GM10248 (cell line): ENCODE data around the gene TELO2.
"Not testable (repeated sequence)": the region's sequence is repeated elsewhere in the genome, so short reads cannot be mapped to it uniquely, and the experiment has no call there.

Experiments used
- CTCF ChIA-PET: fragments of 300-600 bp; sonication (Branson Sonifier 250); formaldehyde crosslinking; extraction: SDS; loops from one replicate; lab custom pipeline; 2021; ENCODE audit warnings: antibody characterized with exemption; lab: Yijun Ruan, JAX
- POLR2A ChIA-PET: fragments of 350-650 bp; sonication (Branson Sonifier 250); formaldehyde crosslinking; extraction: SDS; loops from one replicate; lab custom pipeline; 2020; ENCODE audit warnings: antibody characterized with exemption; lab: Yijun Ruan, JAX
- DNase-seq: peaks from one replicate; pipeline ENCODE4 v3.0.0; 2012; ENCODE audit errors: extremely low spot score
- CTCF ChIP-seq: IDR thresholded peaks from 2 replicates; pipeline ENCODE4 v1.5.1; 2012; ENCODE audit warnings: mild to moderate bottlenecking, low read depth; ENCODE audit errors: extremely low read depth, missing control alignments, control extremely low read depth

Gene TELO2

GRCh38 chr16:1464196-1464893 is 28.8 kb upstream of the TELO2 start:
- ChIA-PET POLR2A (no interaction called here), CTCF (no interaction called here)
- no peak for TF ChIP-seq CTCF
- no peak for DNase-seq

DNA sequence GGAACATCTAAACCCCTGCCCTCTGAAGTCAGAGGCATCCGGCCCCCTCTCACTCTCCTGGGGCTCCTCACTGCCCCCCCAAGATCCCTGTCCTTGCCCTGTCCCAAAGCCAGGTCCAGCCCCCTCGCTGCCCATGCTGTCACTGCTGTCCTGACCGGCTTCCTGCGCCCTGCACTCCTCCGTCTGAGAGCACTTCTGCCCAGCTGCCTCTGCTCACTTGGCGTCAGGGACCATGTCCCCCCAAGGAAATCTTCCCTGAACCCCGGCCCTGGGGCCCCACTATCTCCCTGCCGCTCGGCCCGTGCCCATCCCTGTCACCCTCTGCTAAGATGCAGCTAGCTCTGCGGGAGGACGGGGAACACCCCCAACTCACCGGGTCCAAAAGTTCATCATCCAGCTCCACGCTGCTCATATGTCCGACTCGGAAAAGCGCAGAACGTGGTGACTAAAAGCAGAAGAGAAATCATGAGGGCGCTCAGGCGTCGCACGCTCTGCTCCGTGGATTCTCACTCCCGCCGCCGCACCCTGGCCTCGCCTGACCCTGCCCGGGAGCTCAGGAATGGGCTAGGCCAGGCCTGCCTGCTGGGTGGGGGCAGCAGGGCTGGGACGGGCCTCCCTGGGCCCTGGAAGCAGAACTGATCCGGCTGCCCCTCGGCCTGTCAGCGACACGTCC is 28.1 kb upstream of the TELO2 start:
- POLR2A ChIA-PET, result no interaction called here
- no peak for TF ChIP-seq CTCF
- DNase-seq, result no peak
- CTCF ChIA-PET, result no interaction called here

DNA sequence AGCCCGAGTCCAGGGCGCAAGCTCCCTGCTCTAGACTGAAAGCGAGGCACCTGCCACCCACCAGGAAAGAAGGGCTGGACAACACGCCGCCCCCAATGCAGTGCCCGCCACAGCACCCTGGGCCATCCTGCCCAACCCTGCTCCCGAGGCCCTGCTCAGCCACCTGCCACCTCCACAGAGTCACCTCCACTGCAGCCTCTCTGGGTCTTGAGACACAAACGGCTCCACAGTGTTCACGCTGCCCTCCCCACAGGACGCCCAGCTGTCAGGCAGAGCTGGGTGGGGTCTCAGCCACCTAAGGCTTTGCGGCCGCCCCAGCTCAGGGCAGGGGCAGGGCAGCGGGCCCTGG is 27.6 kb upstream of the TELO2 start:
- POLR2A ChIA-PET, result no interaction called here
- CTCF ChIA-PET, result no interaction called here
- no peak for TF ChIP-seq CTCF
- DNase-seq, result no peak

DNA sequence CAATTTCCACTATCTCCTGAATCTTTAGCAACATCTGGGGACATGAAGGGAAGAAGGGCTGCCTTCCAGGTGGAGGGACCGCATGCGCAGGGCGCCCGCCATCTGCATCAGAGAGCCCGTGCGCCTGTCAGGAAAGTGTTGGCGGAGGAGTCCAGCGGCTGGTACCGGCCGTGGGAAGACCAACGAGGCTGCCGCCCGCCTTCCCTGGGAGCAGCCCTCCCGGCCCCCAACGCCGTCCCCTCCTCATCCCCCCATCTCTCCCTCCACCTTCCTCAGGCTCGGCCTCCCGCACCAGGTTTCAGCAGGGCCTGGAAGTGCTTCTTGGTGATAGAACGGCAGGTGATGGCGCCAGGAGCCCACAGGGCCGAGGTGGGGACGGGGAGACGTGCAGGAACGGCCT is 27.1 kb upstream of the TELO2 start:
- no peak for TF ChIP-seq CTCF
- ChIA-PET CTCF (no interaction called here), POLR2A (no interaction called here)
- DNase-seq, result no peak

- DNase-seq, result no peak
- ChIA-PET POLR2A (no interaction called here), CTCF (no interaction called here)
- TF ChIP-seq CTCF, result no peak
Measured at GRCh38 chr16:1466968-1467521, 26.1 kb upstream of the TELO2 start.

GRCh38 chr16:1468426-1468810 is 24.7 kb upstream of the TELO2 start:
- CTCF ChIA-PET, result no interaction called here
- TF ChIP-seq CTCF, result no peak
- POLR2A ChIA-PET, result no interaction called here
- no peak for DNase-seq

- DNase-seq, POLR2A ChIA-PET: not testable (repeated sequence)
Measured at GRCh38 chr16:1469141-1469540, 24.0 kb upstream of the TELO2 start.

More at GRCh38 chr16:1469141-1469540, 24.0 kb upstream of the TELO2 start:
- CTCF ChIA-PET, result not testable (repeated sequence)
